ENCODE measurements around the gene MYO18A. TPM values are rescaled to one million over a fixed set of nuclear protein-coding genes. Genes with fewer than 3 reads are reported as not detected.
"Not testable (repeated sequence)": the region's sequence is repeated elsewhere in the genome, so short reads cannot be mapped to it uniquely, and the experiment has no call there.

The MYO18A gene
- total RNA-seq, 4 donors from 2014 or later, result 112 to 191 (median 136) TPM

- Histone ChIP-seq H3K9me3 (no peaks in the 10 kb centered on the region), H3K36me3 (no peaks in the 10 kb centered on the region), H3K4me1 (no peaks in the 10 kb centered on the region), H3K27me3 (no peaks in the 10 kb centered on the region), H3K4me3 (no peak overlapping the region), H3K27ac (no peak overlapping the region)
- in situ Hi-C loops (cut with MboI; ENCODE audit: low pct_ligation_motif_present in 1 of 4, low pct_unique_long_range_greater_than_20kb in 1 of 4, low sequenced_read_pairs in 3 of 4), result loop anchor here in 1 of 4 donors (10.0 kb wide), 1 partner anchor 64 kb away; no protein-coding TSS in a partner anchor
- intact Hi-C loops (cut with DNase I; ENCODE audit: low total_unique reads), result no loop called here
- TF ChIP-seq, protein P1, sequence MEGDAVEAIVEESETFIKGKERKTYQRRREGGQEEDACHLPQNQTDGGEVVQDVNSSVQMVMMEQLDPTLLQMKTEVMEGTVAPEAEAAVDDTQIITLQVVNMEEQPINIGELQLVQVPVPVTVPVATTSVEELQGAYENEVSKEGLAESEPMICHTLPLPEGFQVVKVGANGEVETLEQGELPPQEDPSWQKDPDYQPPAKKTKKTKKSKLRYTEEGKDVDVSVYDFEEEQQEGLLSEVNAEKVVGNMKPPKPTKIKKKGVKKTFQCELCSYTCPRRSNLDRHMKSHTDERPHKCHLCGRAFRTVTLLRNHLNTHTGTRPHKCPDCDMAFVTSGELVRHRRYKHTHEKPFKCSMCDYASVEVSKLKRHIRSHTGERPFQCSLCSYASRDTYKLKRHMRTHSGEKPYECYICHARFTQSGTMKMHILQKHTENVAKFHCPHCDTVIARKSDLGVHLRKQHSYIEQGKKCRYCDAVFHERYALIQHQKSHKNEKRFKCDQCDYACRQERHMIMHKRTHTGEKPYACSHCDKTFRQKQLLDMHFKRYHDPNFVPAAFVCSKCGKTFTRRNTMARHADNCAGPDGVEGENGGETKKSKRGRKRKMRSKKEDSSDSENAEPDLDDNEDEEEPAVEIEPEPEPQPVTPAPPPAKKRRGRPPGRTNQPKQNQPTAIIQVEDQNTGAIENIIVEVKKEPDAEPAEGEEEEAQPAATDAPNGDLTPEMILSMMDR (IDR thresholded peaks at IDR 0.05), result no peak
- TF ChIP-seq EP300 (IDR thresholded peaks at IDR 0.05; ENCODE audit: low read depth), result no peak
- TF ChIP-seq POLR2A (IDR thresholded peaks at IDR 0.05), result no peak
- TF ChIP-seq POLR2AphosphoS5 (IDR thresholded peaks at IDR 0.05), result no peak
- WGBS, 2 donors (ENCODE audit: low coverage in 1 of 2), result 29 to 81% methylated on average over 1 to 5 of the region's 5 CpGs
- DNase-seq, result no peak
Observed at GRCh38 chr17:29209073-29209472, 28.9 kb upstream of the MYO18A start.

DNA sequence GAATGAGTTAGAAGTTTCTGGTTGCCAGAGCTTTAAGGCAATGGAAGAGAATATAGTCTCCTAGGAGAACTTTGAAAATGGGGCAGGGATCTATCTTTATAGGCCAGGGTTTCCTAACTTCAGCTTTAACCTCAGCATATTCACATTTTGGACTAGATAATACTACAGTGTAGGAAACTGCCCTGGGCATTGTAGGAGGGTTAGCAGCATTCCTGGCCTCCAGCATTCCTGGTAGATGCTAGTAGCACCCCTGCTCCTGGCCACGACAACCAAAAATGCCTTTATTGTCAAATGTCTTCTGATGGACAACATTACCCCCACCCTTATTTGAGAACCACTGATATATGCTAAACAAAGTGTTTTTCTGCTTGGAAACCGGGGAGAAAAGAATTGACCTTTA is 27.8 kb upstream of the MYO18A start:
- Histone ChIP-seq H3K27me3 (no peaks in the 10 kb centered on the region), H3K36me3 (no peaks in the 10 kb centered on the region), H3K27ac (no peak overlapping the region), H3K4me1 (no peaks in the 10 kb centered on the region), H3K4me3 (no peak overlapping the region), H3K9me3 (no peaks in the 10 kb centered on the region)
- no peak for TF ChIP-seq POLR2A (IDR thresholded peaks at IDR 0.05)
- TF ChIP-seq, protein P1 (IDR thresholded peaks at IDR 0.05), result no peak
- no peak for TF ChIP-seq EP300 (IDR thresholded peaks at IDR 0.05; ENCODE audit: low read depth)
- no peak for TF ChIP-seq POLR2AphosphoS5 (IDR thresholded peaks at IDR 0.05)
- in situ Hi-C loops (cut with MboI; ENCODE audit: low pct_ligation_motif_present in 1 of 4, low pct_unique_long_range_greater_than_20kb in 1 of 4, low sequenced_read_pairs in 3 of 4) (loop anchor here in 1 of 4 donors (10.0 kb wide), 1 partner anchor 63 kb away; no protein-coding TSS in a partner anchor), intact Hi-C loops (cut with DNase I; ENCODE audit: low total_unique reads) (no loop called here)
- DNase-seq, result no peak
- 83 to 90% methylated on average over 2 of the region's 2 CpGs for WGBS, 2 donors (ENCODE audit: low coverage in 1 of 2)

GRCh38 chr17:29205047-29205446 is 24.8 kb upstream of the MYO18A start:
- H3K4me3 ChIP-seq, result no peak overlapping the region
- no peaks in the 10 kb centered on the region for H3K4me1 ChIP-seq
- in situ Hi-C loops (cut with MboI; ENCODE audit: low pct_ligation_motif_present in 1 of 4, low pct_unique_long_range_greater_than_20kb in 1 of 4, low sequenced_read_pairs in 3 of 4), result loop anchor here in 1 of 4 donors (10.0 kb wide), 1 partner anchor 60 kb away; no protein-coding TSS in a partner anchor
- intact Hi-C loops (cut with DNase I; ENCODE audit: low total_unique reads), result no loop called here
- DNase-seq, result no peak
- H3K27me3 ChIP-seq, result no peaks in the 10 kb centered on the region
- TF ChIP-seq POLR2AphosphoS5 (IDR thresholded peaks at IDR 0.05), result no peak
- no peak for TF ChIP-seq POLR2A (IDR thresholded peaks at IDR 0.05)
- TF ChIP-seq EP300 (IDR thresholded peaks at IDR 0.05; ENCODE audit: low read depth), result no peak
- 40 to 80% methylated on average over 1 to 2 of the region's 2 CpGs for WGBS, 2 donors (ENCODE audit: low coverage in 1 of 2)
- no peak overlapping the region for H3K27ac ChIP-seq
- H3K9me3 ChIP-seq, result no peaks in the 10 kb centered on the region
- no peaks in the 10 kb centered on the region for H3K36me3 ChIP-seq

GRCh38 chr17:29204068-29204804 is 24.0 kb upstream of the MYO18A start:
- in situ Hi-C loops (cut with MboI; ENCODE audit: low pct_ligation_motif_present in 1 of 4, low pct_unique_long_range_greater_than_20kb in 1 of 4, low sequenced_read_pairs in 3 of 4), result loop anchor here in 1 of 4 donors (10.0 kb wide), 1 partner anchor 59 kb away; no protein-coding TSS in a partner anchor

DNA sequence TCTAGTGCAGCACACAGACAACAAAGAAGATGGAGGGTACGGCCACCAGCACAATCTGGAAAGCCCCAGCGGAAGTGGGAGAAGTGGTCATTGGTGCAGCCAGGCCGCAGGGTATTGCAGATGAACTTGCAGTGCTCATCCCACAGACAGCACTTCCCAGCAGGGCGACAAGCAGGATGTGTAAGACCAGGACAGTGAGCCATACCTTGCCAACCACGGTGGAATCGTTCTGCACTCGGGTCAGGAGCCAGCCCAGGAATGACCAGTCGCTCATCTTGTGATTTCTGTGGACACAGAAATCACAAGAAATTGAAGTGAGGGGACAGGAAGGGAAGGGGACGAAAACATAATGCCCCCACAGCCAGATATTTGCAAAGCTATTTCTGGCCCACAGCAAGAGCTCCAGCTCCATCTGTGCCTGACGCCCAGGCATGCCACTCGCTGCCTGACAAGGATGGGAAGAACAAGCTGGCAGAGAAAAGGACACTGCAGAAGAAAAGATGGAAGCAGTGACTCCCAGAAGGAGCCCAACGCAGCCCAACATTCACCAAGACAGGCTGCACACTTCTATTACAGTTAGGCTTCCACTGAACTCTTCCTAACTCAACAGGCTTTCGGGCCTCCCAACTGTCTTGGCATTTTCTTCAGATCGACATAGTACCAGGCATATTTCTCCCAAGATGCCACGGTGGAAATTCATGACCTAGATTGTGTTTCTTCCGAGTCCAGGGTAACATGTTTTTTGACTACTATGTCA is 17.5 kb upstream of the MYO18A start:
- no peaks in the 10 kb centered on the region for H3K9me3 ChIP-seq
- intact Hi-C loops (cut with DNase I; ENCODE audit: low total_unique reads), result no loop called here
- H3K4me1 ChIP-seq, result no peaks in the 10 kb centered on the region
- TF ChIP-seq POLR2AphosphoS5 (IDR thresholded peaks at IDR 0.05), result no peak
- WGBS, 2 donors (ENCODE audit: low coverage in 1 of 2), result 91% methylated on average over 13 to 16 of the region's 16 CpGs
- in situ Hi-C loops (cut with MboI; ENCODE audit: low pct_ligation_motif_present in 1 of 4, low pct_unique_long_range_greater_than_20kb in 1 of 4, low sequenced_read_pairs in 3 of 4), result no loop called here
- H3K27me3 ChIP-seq, result no peaks in the 10 kb centered on the region
- H3K27ac ChIP-seq, result no peak overlapping the region
- H3K4me3 ChIP-seq, result no peak overlapping the region
- no peaks in the 10 kb centered on the region for H3K36me3 ChIP-seq
- DNase-seq, result no peak

More at GRCh38 chr17:29204068-29204804, 24.0 kb upstream of the MYO18A start:
- H3K4me3 ChIP-seq; H3K27me3 ChIP-seq; DNase-seq; H3K27ac ChIP-seq; H3K9me3 ChIP-seq; intact Hi-C loops (cut with DNase I; ENCODE audit: low total_unique reads); H3K4me1 ChIP-seq; H3K36me3 ChIP-seq: not testable (repeated sequence)
- WGBS, 2 donors (ENCODE audit: low coverage in 1 of 2), result 61 to 89% methylated on average over 2 to 16 of the region's 16 CpGs
